T-cell (primary cell): Measurements from ENCODE around the gene ANKRD12. TPM values are rescaled to one million over a fixed set of nuclear protein-coding genes. Genes with fewer than 3 reads are reported as not detected.
A peak's percentile ranks its signal among the peaks of the same experiment; 100 is the strongest.

Experiments used
- ATAC-seq, 4 experiments: fragments of 200-7000 bp in 3 of 4; fragments of 150-1000 bp in 1 of 4; cut with Tn5 transposase; replicated peaks in 1 of 4; 1 replicate in 3 of 4; 2 replicates in 1 of 4; pipeline ENCODE4 v1.10.0; 2021; ENCODE audit warnings: moderate library complexity in 3 of 4, mild to moderate bottlenecking in 2 of 4, moderate number of reproducible peaks in 1 of 4
- CTCF ChIA-PET, 2 donors: fragments of 300-600 bp; sonication (Branson Sonifier 250); formaldehyde crosslinking; loops; one replicate each; lab custom pipeline; 2022; ENCODE audit warnings: antibody characterized with exemption in 2 of 2; lab: Charles Lee
- POLR2A ChIA-PET, 2 donors: fragments of 300-600 bp; sonication (Branson Sonifier 250); formaldehyde crosslinking; loops; one replicate each; lab custom pipeline; 2022; ENCODE audit warnings: antibody characterized with exemption in 2 of 2; lab: Charles Lee
- DNase-seq, 35 experiments: peaks; one replicate each; pipeline versions ENCODE4 v3.0.0 to v3.0.0-alpha.2; 2013 to 2023
- H3K27ac ChIP-seq: one replicate; pipeline ENCODE4 v1.5.1; 2013; ENCODE audit warnings: low read length
- H3K27me3 ChIP-seq, 2 experiments: replicated peaks in 1 of 2; 1 replicate in 1 of 2; 2 replicates in 1 of 2; pipeline versions ENCODE4 v1.6.1 to v1.7.0; 2013; ENCODE audit warnings: low read length in 1 of 2, mixed read lengths in 1 of 2; ENCODE audit not compliant: control insufficient read depth in 2 of 2, insufficient read depth in 2 of 2; ENCODE audit errors: extremely low read depth in 1 of 2
- H3K36me3 ChIP-seq, 2 donors: 1 replicate in 1 of 2; 2 replicates in 1 of 2; pipeline versions ENCODE4 v1.6.1 to v1.7.0; 2013; ENCODE audit warnings: low read length in 1 of 2; ENCODE audit not compliant: control insufficient read depth in 2 of 2, insufficient read depth in 1 of 2; ENCODE audit errors: extremely low read depth in 1 of 2
- H3K4me1 ChIP-seq, 2 experiments: 1 replicate in 1 of 2; 2 replicates in 1 of 2; pipeline versions ENCODE4 v1.6.1 to v1.7.0; 2013; ENCODE audit warnings: low read length in 2 of 2, mixed read lengths in 1 of 2; ENCODE audit not compliant: insufficient read depth in 2 of 2, control insufficient read depth in 1 of 2; ENCODE audit errors: extremely low read depth in 1 of 2
- H3K4me3 ChIP-seq, 2 donors: 1 replicate in 1 of 2; 2 replicates in 1 of 2; pipeline versions ENCODE4 v1.5.1 to v1.7.0; 2013; ENCODE audit warnings: mild to moderate bottlenecking in 2 of 2, low read length in 1 of 2, moderate library complexity in 1 of 2; ENCODE audit not compliant: control insufficient read depth in 1 of 2; ENCODE audit errors: extremely low read depth in 1 of 2
- H3K9me3 ChIP-seq: 2 replicates; pipeline ENCODE4 v1.7.0; 2013
- H3K27ac Mint-ChIP-seq, 2 donors: one replicate each; pipeline ENCODE4 v1.8.0; 2020 to 2021; ENCODE audit warnings: mild to moderate bottlenecking in 2 of 2, mixed read lengths in 2 of 2
- H3K27me3 Mint-ChIP-seq, 2 donors: one replicate each; pipeline ENCODE4 v1.8.0; 2021 to 2022; ENCODE audit warnings: mixed read lengths in 2 of 2
- H3K36me3 Mint-ChIP-seq: one replicate; pipeline ENCODE4 v1.8.0; 2021; ENCODE audit warnings: mixed read lengths
- H3K4me1 Mint-ChIP-seq, 3 donors: one replicate each; pipeline ENCODE4 v1.8.0; 2020 to 2022; ENCODE audit warnings: mixed read lengths in 3 of 3, mild to moderate bottlenecking in 1 of 3
- H3K4me3 Mint-ChIP-seq, 3 donors: one replicate each; pipeline ENCODE4 v1.8.0; 2020 to 2022; ENCODE audit warnings: mild to moderate bottlenecking in 3 of 3, mixed read lengths in 3 of 3, moderate library complexity in 3 of 3
- H3K9me3 Mint-ChIP-seq, 3 donors: one replicate each; pipeline ENCODE4 v1.8.0; 2020 to 2022; ENCODE audit warnings: mixed read lengths in 3 of 3
- WGBS: methylation state at CpG from one replicate; pipeline ENCODE4 v1.1.5; 2013; ENCODE audit warnings: missing lambda C conversion rate; ENCODE audit not compliant: insufficient coverage; 5-methylcytosine and 5-hydroxymethylcytosine counted together
- total RNA-seq, 35 experiments: library from RNA in 6 of 35; stranded (reverse) in 6 of 35; fragments of 120-200 nt in 1 of 35; gene quantifications; one replicate each; pipeline versions ENCODE4 v1.2.1 to v1.2.4 and lab custom pipeline; 2013 to 2026

Gene ANKRD12
- total RNA-seq, 5 donors from 2014 or later (not counting 1 experiment from before 2014, with no cell fraction given): 183 to 211 (median 199) TPM

GRCh38 chr18:9215221-9215933 is 78.8 kb downstream of the ANKRD12 start:
- H3K4me3 ChIP-seq: no peak overlapping the region
- Mint-ChIP-seq H3K9me3 (no peaks in the 10 kb centered on the region), H3K27me3 (no peaks in the 10 kb centered on the region), H3K4me3 (no peak overlapping the region), H3K27ac (no peak overlapping the region), H3K4me1 (peaks cover 17 to 23% (median 17%) of the 10 kb centered on the region in 3 donors), H3K36me3 (peaks cover 71% of the 10 kb centered on the region)
- DNase-seq (no peak), ATAC-seq (no peak)
- H3K27me3 ChIP-seq: no peaks in the 10 kb centered on the region
- H3K9me3 ChIP-seq: no peaks in the 10 kb centered on the region
- H3K27ac ChIP-seq: no peak overlapping the region
- POLR2A ChIA-PET: no interaction called here
- peaks cover 0 to 59% of the 10 kb centered on the region in 2 donors for H3K36me3 ChIP-seq
- 95% methylated on average over 5 of the region's 6 CpGs for WGBS
- CTCF ChIA-PET: interaction anchor here in 1 of 2 donors (0.5 kb wide), 1 partner anchor 130 kb away, joined by 4 read pairs; no protein-coding TSS in a partner anchor
- H3K4me1 ChIP-seq: no peaks in the 10 kb centered on the region

GRCh38 chr18:9216459-9216858 is 79.9 kb downstream of the ANKRD12 start:
- ATAC-seq: no peak
- Histone ChIP-seq H3K27me3 (no peaks in the 10 kb centered on the region), H3K9me3 (no peaks in the 10 kb centered on the region), H3K4me3 (no peak overlapping the region), H3K4me1 (no peaks in the 10 kb centered on the region), H3K36me3 (peaks cover 0 to 63% of the 10 kb centered on the region in 2 donors), H3K27ac (no peak overlapping the region)
- 100% methylated on average over 1 of the region's 3 CpGs for WGBS
- no peaks in the 10 kb centered on the region for H3K9me3 Mint-ChIP-seq
- POLR2A ChIA-PET: interaction anchor here (0.6 to 0.8 kb wide), 2 partner anchors 24 to 25 kb away, joined by 3 read pairs; no protein-coding TSS in a partner anchor
- no peak for DNase-seq
- peaks cover 76% of the 10 kb centered on the region for H3K36me3 Mint-ChIP-seq
- CTCF ChIA-PET: no interaction called here
- no peak overlapping the region for H3K27ac Mint-ChIP-seq
- no peaks in the 10 kb centered on the region for H3K27me3 Mint-ChIP-seq
- no peak overlapping the region for H3K4me3 Mint-ChIP-seq
- peaks cover 15 to 17% (median 17%) of the 10 kb centered on the region in 3 donors for H3K4me1 Mint-ChIP-seq

DNA sequence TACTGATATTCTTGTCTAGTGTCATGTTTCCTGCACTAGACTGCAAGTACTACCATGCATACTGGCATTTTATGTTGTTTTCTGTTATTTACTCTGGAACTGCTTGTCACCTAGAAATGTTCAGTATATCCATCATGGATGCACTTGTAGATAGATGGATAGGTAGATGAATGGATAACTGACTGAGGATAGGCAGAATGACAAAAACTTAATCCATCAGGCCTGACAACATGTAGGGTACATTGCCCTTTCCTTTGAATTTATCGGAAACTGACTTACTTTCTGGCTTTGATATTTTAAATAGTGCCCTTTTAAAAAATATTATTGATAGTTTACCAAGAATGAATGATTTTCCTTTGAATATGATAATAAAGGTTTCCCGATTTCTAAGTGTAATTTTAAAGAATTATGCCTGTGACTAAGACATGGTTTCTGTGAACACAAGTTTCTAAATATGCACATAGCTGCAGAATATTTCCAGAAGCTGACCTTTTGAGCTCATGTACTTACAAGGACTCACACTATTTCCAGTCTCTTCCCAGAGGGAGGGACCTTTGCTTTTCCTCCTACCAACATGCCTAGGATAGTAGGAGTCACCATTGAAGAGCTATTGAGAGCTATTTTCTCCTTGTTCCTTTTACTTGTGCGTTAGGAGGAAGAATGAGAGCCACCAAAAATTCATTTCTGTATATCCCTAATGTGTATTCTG is 81.3 kb downstream of the ANKRD12 start:
- Histone ChIP-seq H3K27ac (no peak overlapping the region), H3K9me3 (no peaks in the 10 kb centered on the region), H3K4me3 (no peak overlapping the region), H3K36me3 (peaks cover 0 to 71% of the 10 kb centered on the region in 2 donors), H3K4me1 (no peaks in the 10 kb centered on the region), H3K27me3 (no peaks in the 10 kb centered on the region)
- Mint-ChIP-seq H3K4me1 (peaks cover 8 to 12% (median 11%) of the 10 kb centered on the region in 3 donors), H3K27me3 (no peaks in the 10 kb centered on the region), H3K36me3 (peaks cover 81% of the 10 kb centered on the region), H3K9me3 (no peaks in the 10 kb centered on the region), H3K27ac (no peak overlapping the region), H3K4me3 (no peak overlapping the region)
- CTCF ChIA-PET: interaction anchor here in 1 of 2 donors (0.6 to 1.2 kb wide), 2 partner anchors 32 to 520 kb away, joined by 3 read pairs; no protein-coding TSS in a partner anchor
- DNase-seq: no peak
- no CpG with 5 or more reads among the region's 3 CpGs for WGBS
- POLR2A ChIA-PET: no interaction called here
- no peak for ATAC-seq

GRCh38 chr18:9221040-9221439 is 84.5 kb downstream of the ANKRD12 start:
- Histone ChIP-seq H3K27ac (no peak overlapping the region), H3K9me3 (no peaks in the 10 kb centered on the region), H3K4me1 (no peaks in the 10 kb centered on the region), H3K27me3 (no peaks in the 10 kb centered on the region), H3K36me3 (peaks cover 0 to 64% of the 10 kb centered on the region in 2 donors), H3K4me3 (no peak overlapping the region)
- WGBS: no CpG with 5 or more reads among the region's 3 CpGs
- ChIA-PET POLR2A (interaction anchor here in 1 of 2 donors (0.5 kb wide), 1 partner anchor 11 kb away, joined by 3 read pairs; no protein-coding TSS in a partner anchor), CTCF (interaction anchor here in 1 of 2 donors (0.5 kb wide), 1 partner anchor 706 kb away, joined by 6 read pairs; no protein-coding TSS in a partner anchor)
- ATAC-seq (no peak), DNase-seq (no peak)
- Mint-ChIP-seq H3K27ac (no peak overlapping the region), H3K27me3 (no peaks in the 10 kb centered on the region), H3K9me3 (no peaks in the 10 kb centered on the region), H3K4me3 (no peak overlapping the region), H3K36me3 (peaks cover 75% of the 10 kb centered on the region), H3K4me1 (peaks cover 9 to 11% (median 10%) of the 10 kb centered on the region in 3 donors)

DNA sequence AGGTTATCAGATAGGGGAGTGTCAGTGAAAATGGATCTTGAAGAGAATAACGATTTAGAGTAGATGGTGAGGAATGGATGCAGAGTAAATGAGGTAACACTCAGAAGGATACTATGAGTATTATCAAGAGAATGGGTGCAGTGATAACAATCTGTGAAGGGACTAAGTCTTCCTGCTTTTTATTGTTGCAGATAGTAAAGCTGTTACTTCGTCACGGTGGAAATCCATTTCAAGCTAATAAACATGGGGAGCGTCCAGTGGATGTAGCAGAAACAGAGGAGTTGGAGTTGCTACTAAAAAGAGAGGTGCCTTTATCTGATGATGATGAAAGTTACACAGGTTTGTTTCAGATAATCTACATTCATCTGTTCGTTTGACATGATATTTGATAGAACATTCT is 85.1 kb downstream of the ANKRD12 start:
- Histone ChIP-seq H3K27me3 (no peaks in the 10 kb centered on the region), H3K27ac (no peak overlapping the region), H3K9me3 (no peaks in the 10 kb centered on the region), H3K36me3 (peaks cover 0 to 63% of the 10 kb centered on the region in 2 donors), H3K4me1 (no peaks in the 10 kb centered on the region), H3K4me3 (no peak overlapping the region)
- 89% methylated on average over 3 of the region's 5 CpGs for WGBS
- POLR2A ChIA-PET: no interaction called here
- Mint-ChIP-seq H3K4me1 (peaks cover 11 to 14% (median 12%) of the 10 kb centered on the region in 3 donors), H3K36me3 (peaks cover 73% of the 10 kb centered on the region), H3K27ac (no peak overlapping the region), H3K27me3 (no peaks in the 10 kb centered on the region), H3K9me3 (no peaks in the 10 kb centered on the region), H3K4me3 (no peak overlapping the region)
- CTCF ChIA-PET: interaction anchor here in 1 of 2 donors (0.5 kb wide), 1 partner anchor 705 kb away, joined by 6 read pairs; no protein-coding TSS in a partner anchor
- no peak for ATAC-seq
- DNase-seq: no peak

DNA sequence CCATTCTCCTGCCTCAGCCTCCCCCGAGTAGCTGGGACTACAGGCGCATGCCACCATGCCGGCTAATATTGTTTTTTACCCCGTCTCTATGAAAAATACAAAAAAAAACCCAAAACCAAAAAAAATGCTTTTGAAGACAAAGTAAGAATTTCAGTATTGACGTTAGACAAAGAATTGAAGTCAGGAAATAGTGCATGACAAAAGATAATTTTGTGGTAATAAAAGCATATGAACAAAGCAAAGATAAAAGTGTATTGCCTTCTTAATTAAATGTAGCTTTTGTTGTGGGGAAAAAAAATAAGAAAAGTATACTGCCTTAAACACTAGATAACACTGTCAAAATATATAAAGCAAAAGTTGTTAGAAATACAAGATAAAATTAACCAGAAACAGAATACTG is 86.8 kb downstream of the ANKRD12 start:
- Mint-ChIP-seq H3K9me3 (no peaks in the 10 kb centered on the region), H3K36me3 (peaks cover 78% of the 10 kb centered on the region), H3K27ac (no peak overlapping the region), H3K4me3 (peak overlapping the region in 1 of 3 donors; percentile 15), H3K4me1 (peaks cover 23 to 24% (median 24%) of the 10 kb centered on the region in 3 donors), H3K27me3 (no peaks in the 10 kb centered on the region)
- WGBS: 100% methylated on average over 3 of the region's 5 CpGs
- Histone ChIP-seq H3K36me3 (peaks cover 0 to 61% of the 10 kb centered on the region in 2 donors), H3K9me3 (no peaks in the 10 kb centered on the region), H3K27ac (no peak overlapping the region), H3K27me3 (no peaks in the 10 kb centered on the region), H3K4me1 (no peaks in the 10 kb centered on the region), H3K4me3 (no peak overlapping the region)
- DNase-seq (no peak), ATAC-seq (no peak)
- ChIA-PET POLR2A (interaction anchor here in 1 of 2 donors (0.6 kb wide), 1 partner anchor 89 kb away, joined by 5 read pairs; no protein-coding TSS in a partner anchor), CTCF (no interaction called here)
